K562 (cell line): ENCODE results near the gene PALM3. TPM values are rescaled to one million over a fixed set of nuclear protein-coding genes. Genes with fewer than 3 reads are reported as not detected.

Experiments
- ATAC-seq: fragments of 200-7000 bp; cut with Tn5 transposase; 3 replicates; pipeline ENCODE4 v1.9.1; 2020; ENCODE audit warnings: moderate library complexity
- BruUV-seq: library from RNA; stranded (reverse); fragments of 400-500 nt; replicated peaks from 2 replicates; lab custom pipeline; 2021; lab: Mats Ljungman, UMichigan
- CTCF ChIA-PET: fragments of 300-600 bp; formaldehyde crosslinking; extraction: SDS; loops from one replicate; lab custom pipeline; 2021; ENCODE audit warnings: low intra/inter-chr PET ratio; lab: Yijun Ruan, JAX
- POLR2A ChIA-PET: fragments of 300-600, 350-650 bp; sonication (Branson Sonifier 250); formaldehyde crosslinking; extraction: SDS; loops from one replicate; lab custom pipeline; 2021; ENCODE audit warnings: antibody characterized with exemption, inconsistent platforms; lab: Yijun Ruan, JAX
- DNase-seq, 4 experiments: peaks; one replicate each; pipeline versions ENCODE4 v3.0.0 to v3.0.0-alpha.2; 2011 to 2018; ENCODE audit warnings: low spot score in 3 of 4, mixed read lengths in 3 of 4; ENCODE audit errors: extremely low read depth in 1 of 4
- FAIRE-seq: peaks from 2 replicates; lab custom pipeline; 2011; peaks lifted over from hg19 to GRCh38; lab: Jason Lieb, UNC
- H2AFZ ChIP-seq: 2 replicates; pipeline ENCODE4 v1.6.0; 2011; ENCODE audit warnings: low read depth, low read length, control low read depth, inconsistent platforms
- H3K27ac ChIP-seq: fragments of 200-600 bp; 3 replicates; pipeline ENCODE4 v1.8.0; 2011; ENCODE audit warnings: low read depth, mild to moderate bottlenecking, control low read depth, inconsistent platforms, low read length, moderate library complexity, mixed read lengths; ENCODE audit errors: extremely low read depth
- H3K27me3 ChIP-seq, 2 experiments: fragments of 300-600 bp in 1 of 2; 2 replicates in 1 of 2; 3 replicates in 1 of 2; pipeline versions ENCODE4 v1.6.0 to v1.8.0; 2011; ENCODE audit warnings: inconsistent platforms in 2 of 2, low read length in 2 of 2, mild to moderate bottlenecking in 1 of 2, mixed read lengths in 1 of 2, moderate library complexity in 1 of 2; ENCODE audit not compliant: control insufficient read depth in 2 of 2, insufficient read depth in 2 of 2
- H3K36me3 ChIP-seq: fragments of 300-600 bp; 3 replicates; pipeline ENCODE4 v1.8.0; 2011; ENCODE audit warnings: mild to moderate bottlenecking, low read length, inconsistent platforms; ENCODE audit not compliant: control insufficient read depth, insufficient read depth
- H3K4me1 ChIP-seq, 2 experiments: fragments of 200-600 bp in 1 of 2; replicated peaks in 1 of 2; 2 replicates in 1 of 2; 3 replicates in 1 of 2; pipeline versions ENCODE4 v1.5.1 to v1.8.0; 2011; ENCODE audit warnings: inconsistent platforms in 2 of 2, low read length in 2 of 2, mild to moderate bottlenecking in 1 of 2, mixed read lengths in 1 of 2, moderate library complexity in 1 of 2; ENCODE audit not compliant: control insufficient read depth in 2 of 2, insufficient read depth in 2 of 2
- H3K4me2 ChIP-seq: 2 replicates; pipeline ENCODE4 v1.6.1; 2011; ENCODE audit warnings: low read length, control low read depth, inconsistent platforms, mixed read lengths; ENCODE audit not compliant: insufficient read depth
- H3K4me3 ChIP-seq: fragments of 200-600 bp; sonication (generic), shearing (Covaris generic); 2 replicates; pipeline ENCODE4 v1.5.1; 2016; ENCODE audit warnings: control low read depth, inconsistent platforms
- H3K79me2 ChIP-seq: fragments of 200-600 bp; 3 replicates; pipeline ENCODE4 v1.8.0; 2011; ENCODE audit warnings: low read length, inconsistent platforms; ENCODE audit not compliant: control insufficient read depth, insufficient read depth
- H3K9ac ChIP-seq, 2 experiments: 2 replicates each; pipeline versions ENCODE4 v1.6.0 to v1.6.1; 2011; ENCODE audit warnings: low read depth in 2 of 2, low read length in 2 of 2, control low read depth in 1 of 2, inconsistent platforms in 1 of 2, mild to moderate bottlenecking in 1 of 2, mixed read lengths in 1 of 2; ENCODE audit not compliant: insufficient read depth in 1 of 2
- H3K9me1 ChIP-seq: one replicate; pipeline ENCODE4 v1.6.0; 2011; ENCODE audit warnings: inconsistent platforms, mild to moderate bottlenecking, low read length, moderate library complexity; ENCODE audit not compliant: control insufficient read depth, insufficient read depth
- H3K9me3 ChIP-seq: replicated peaks from 2 replicates; pipeline ENCODE4 v1.5.1; 2011; ENCODE audit warnings: low read depth, low read length, inconsistent platforms; ENCODE audit not compliant: control insufficient read depth, insufficient read depth
- H4K20me1 ChIP-seq: replicated peaks from 2 replicates; pipeline ENCODE4 v1.6.1; 2011; ENCODE audit warnings: low read length, inconsistent platforms, mixed read lengths; ENCODE audit not compliant: control insufficient read depth, insufficient read depth
- CEBPZ ChIP-seq: fragments of 150-350 bp; IDR thresholded peaks from 2 replicates; pipeline ENCODE4 v1.6.1; 2014; ENCODE audit warnings: low read depth, mild to moderate bottlenecking, low read length, borderline replicate concordance
- TBP ChIP-seq: optimal IDR thresholded peaks from 2 replicates; pipeline ENCODE3; 2011; ENCODE audit warnings: low read depth, low read length, improper control_type of control experiment
- XRCC5 ChIP-seq: fragments of 200-400 bp; formaldehyde crosslinking; IDR thresholded peaks from 2 replicates; pipeline ENCODE4 v1.6.1; 2017; ENCODE audit warnings: low read depth, mild to moderate bottlenecking, low read length
- ZNF253 ChIP-seq: fragments of 250-450 bp; sonication (Bioruptor Pico); conservative IDR thresholded peaks from 2 replicates; pipeline ENCODE4 v1.6.1; 2021; ENCODE audit warnings: mild to moderate bottlenecking
- ZNF707 ChIP-seq: fragments of 250-450 bp; sonication (Bioruptor Pico); conservative IDR thresholded peaks from 2 replicates; pipeline ENCODE4 v1.8.0; 2022; ENCODE audit warnings: inconsistent platforms, mild to moderate bottlenecking, moderate library complexity
- WGBS: fragments of 100-300 bp; shearing (Covaris generic); methylation state at CpG from one replicate; pipeline ENCODE4 v1.1.6; 2016; ENCODE audit warnings: low coverage, mixed read lengths; ENCODE audit not compliant: insufficient coverage; ENCODE audit errors: missing lambda C conversion rate; 5-methylcytosine and 5-hydroxymethylcytosine counted together
- in situ Hi-C: fragments of 300-500 bp; cut with MboI; formaldehyde crosslinking; loops from 4 replicates; pipeline ENCODE4 v1.15.0; 2018; ENCODE audit warnings: inconsistent platforms, mixed read lengths
- intact Hi-C: fragments of 100-400 bp; cut with micrococcal nuclease; formaldehyde crosslinking; loops from 2 replicates; pipeline ENCODE4 v1.14.2; 2022
- polyA plus RNA-seq, 8 experiments: library from polyadenylated mRNA; depleted of rRNA in 4 of 8; stranded (reverse) in 5 of 8; unstranded in 3 of 8; fragments of >200 nt; fragmentation: Nextera tagmentation in 2 of 8; fragmentation: Illumina TruSeq in 1 of 8; extraction: Ambion mirVana in 2 of 8; extraction: Trizol in 1 of 8; gene quantifications; 2 replicates each; pipeline versions ENCODE4 v1.2.1 to v1.2.3, GENCODE V29; 2011 to 2014; ENCODE audit warnings: inconsistent platforms in 1 of 8, missing spikeins in 1 of 8
- total RNA-seq, 7 experiments: library from RNA; depleted of rRNA in 6 of 7; stranded (reverse); fragments of >200 nt in 6 of 7; fragmentation: Illumina TruSeq in 2 of 7; extraction: Trizol in 2 of 7; gene quantifications; 2 replicates each; pipeline versions ENCODE4 v1.2.1 to v1.2.3, GENCODE V29; 2011 to 2021; ENCODE audit warnings: low replicate concordance in 1 of 7
- TF ChIP-seq, protein P1 (sequence below): fragments of 450-650 bp; IDR thresholded peaks from 2 replicates; pipeline ENCODE4 v1.6.1; 2017; ENCODE audit warnings: antibody characterized with exemption, mild to moderate bottlenecking
- TF ChIP-seq, protein P2 (sequence below), 2 experiments: fragments of 450-650 bp in 1 of 2; IDR thresholded peaks; 2 replicates each; pipeline ENCODE4 v1.6.1; 2011 to 2017; ENCODE audit warnings: low read depth in 2 of 2, antibody characterized with exemption in 1 of 2, borderline replicate concordance in 1 of 2, low read length in 1 of 2, mild to moderate bottlenecking in 1 of 2, mixed read lengths in 1 of 2; ENCODE audit not compliant: control insufficient read depth in 1 of 2

The PALM3 gene
- total and polyA plus RNA-seq, 9 of the 15 experiments (the other 6 are each of a cell fraction or from before 2014, with no cell fraction given) = 0.07 to 9.3 (median 3.3) TPM

- in situ Hi-C loops (no loop called here), intact Hi-C loops (no loop called here)
- FAIRE-seq (peak; percentile 93), ATAC-seq (peak; percentile 86), DNase-seq (peak; percentile 75 to 98 (median 84))
- WGBS = under 1% methylated on average over 47 of the region's 58 CpGs
- Histone ChIP-seq H3K36me3 (peaks cover 4% of the 10 kb centered on the region; the same call in 1 of the 3 replicates), H3K79me2 (peaks cover 38% of the 10 kb centered on the region), H3K4me3 (peak within 1 kb of the TSS; percentile 82), H2AFZ (peak within 1 kb of the TSS; percentile 97), H3K9ac (peak within 1 kb of the TSS; percentile 93 to 99), H3K4me1 (peaks cover 45 to 46% of the 10 kb centered on the region in 2 experiments), H3K4me2 (peak within 1 kb of the TSS; percentile 98), H4K20me1 (no peaks in the 10 kb centered on the region), H3K27me3 (no peaks in the 10 kb centered on the region), H3K9me1 (no peaks in the 10 kb centered on the region), H3K9me3 (no peaks in the 10 kb centered on the region), H3K27ac (peak within 1 kb of the TSS; percentile 100)
- BruUV-seq = no TSS peak
- ChIA-PET POLR2A (interaction anchor here (0.6 to 2.3 kb wide), 22 partner anchors 8 to 1829 kb away, joined by 3 to 15 read pairs (median 7); partner anchors contain the start of genes DCAF15, IL27RA and RLN3), CTCF (no interaction called here)
- TF ChIP-seq ZNF253 (CRISPR knock-in tag) (no peak), ZNF707 (CRISPR knock-in tag) (no peak), XRCC5 (no peak), TBP (peak; percentile 14), CEBPZ (peak; percentile 100)
- TF ChIP-seq, protein P1, sequence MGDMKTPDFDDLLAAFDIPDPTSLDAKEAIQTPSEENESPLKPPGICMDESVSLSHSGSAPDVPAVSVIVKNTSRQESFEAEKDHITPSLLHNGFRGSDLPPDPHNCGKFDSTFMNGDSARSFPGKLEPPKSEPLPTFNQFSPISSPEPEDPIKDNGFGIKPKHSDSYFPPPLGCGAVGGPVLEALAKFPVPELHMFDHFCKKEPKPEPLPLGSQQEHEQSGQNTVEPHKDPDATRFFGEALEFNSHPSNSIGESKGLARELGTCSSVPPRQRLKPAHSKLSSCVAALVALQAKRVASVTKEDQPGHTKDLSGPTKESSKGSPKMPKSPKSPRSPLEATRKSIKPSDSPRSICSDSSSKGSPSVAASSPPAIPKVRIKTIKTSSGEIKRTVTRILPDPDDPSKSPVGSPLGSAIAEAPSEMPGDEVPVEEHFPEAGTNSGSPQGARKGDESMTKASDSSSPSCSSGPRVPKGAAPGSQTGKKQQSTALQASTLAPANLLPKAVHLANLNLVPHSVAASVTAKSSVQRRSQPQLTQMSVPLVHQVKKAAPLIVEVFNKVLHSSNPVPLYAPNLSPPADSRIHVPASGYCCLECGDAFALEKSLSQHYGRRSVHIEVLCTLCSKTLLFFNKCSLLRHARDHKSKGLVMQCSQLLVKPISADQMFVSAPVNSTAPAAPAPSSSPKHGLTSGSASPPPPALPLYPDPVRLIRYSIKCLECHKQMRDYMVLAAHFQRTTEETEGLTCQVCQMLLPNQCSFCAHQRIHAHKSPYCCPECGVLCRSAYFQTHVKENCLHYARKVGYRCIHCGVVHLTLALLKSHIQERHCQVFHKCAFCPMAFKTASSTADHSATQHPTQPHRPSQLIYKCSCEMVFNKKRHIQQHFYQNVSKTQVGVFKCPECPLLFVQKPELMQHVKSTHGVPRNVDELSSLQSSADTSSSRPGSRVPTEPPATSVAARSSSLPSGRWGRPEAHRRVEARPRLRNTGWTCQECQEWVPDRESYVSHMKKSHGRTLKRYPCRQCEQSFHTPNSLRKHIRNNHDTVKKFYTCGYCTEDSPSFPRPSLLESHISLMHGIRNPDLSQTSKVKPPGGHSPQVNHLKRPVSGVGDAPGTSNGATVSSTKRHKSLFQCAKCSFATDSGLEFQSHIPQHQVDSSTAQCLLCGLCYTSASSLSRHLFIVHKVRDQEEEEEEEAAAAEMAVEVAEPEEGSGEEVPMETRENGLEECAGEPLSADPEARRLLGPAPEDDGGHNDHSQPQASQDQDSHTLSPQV = no peak
- TF ChIP-seq, protein P2, sequence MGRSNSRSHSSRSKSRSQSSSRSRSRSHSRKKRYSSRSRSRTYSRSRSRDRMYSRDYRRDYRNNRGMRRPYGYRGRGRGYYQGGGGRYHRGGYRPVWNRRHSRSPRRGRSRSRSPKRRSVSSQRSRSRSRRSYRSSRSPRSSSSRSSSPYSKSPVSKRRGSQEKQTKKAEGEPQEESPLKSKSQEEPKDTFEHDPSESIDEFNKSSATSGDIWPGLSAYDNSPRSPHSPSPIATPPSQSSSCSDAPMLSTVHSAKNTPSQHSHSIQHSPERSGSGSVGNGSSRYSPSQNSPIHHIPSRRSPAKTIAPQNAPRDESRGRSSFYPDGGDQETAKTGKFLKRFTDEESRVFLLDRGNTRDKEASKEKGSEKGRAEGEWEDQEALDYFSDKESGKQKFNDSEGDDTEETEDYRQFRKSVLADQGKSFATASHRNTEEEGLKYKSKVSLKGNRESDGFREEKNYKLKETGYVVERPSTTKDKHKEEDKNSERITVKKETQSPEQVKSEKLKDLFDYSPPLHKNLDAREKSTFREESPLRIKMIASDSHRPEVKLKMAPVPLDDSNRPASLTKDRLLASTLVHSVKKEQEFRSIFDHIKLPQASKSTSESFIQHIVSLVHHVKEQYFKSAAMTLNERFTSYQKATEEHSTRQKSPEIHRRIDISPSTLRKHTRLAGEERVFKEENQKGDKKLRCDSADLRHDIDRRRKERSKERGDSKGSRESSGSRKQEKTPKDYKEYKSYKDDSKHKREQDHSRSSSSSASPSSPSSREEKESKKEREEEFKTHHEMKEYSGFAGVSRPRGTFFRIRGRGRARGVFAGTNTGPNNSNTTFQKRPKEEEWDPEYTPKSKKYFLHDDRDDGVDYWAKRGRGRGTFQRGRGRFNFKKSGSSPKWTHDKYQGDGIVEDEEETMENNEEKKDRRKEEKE (IDR thresholded peaks at IDR 0.05; ENCODE audit: borderline replicate concordance in 1 of 2, control insufficient read depth in 1 of 2, low read depth in 2 of 2, low read length in 1 of 2) = no peak
These were observed 55.7 kb downstream of the PALM3 start, which contains the start of gene RFX1 for GRCh38 chr19:14006085-14006765. Gene RFX1 (minus strand): TSS chr19:14006320. CDS start chr19:13993843, 12,477 bp downstream.
